Measurements from ENCODE around the gene KIF1C. TPM values are rescaled to one million over a fixed set of nuclear protein-coding genes. Genes with fewer than 3 reads are reported as not detected.

KIF1C gene
- total and polyA plus RNA-seq, 9 of the 15 experiments (the other 6 are each of a cell fraction or from before 2014, with no cell fraction given): 0.38 to 68.4 (median 25.1) TPM

- TF ChIP-seq ILK (tag; IDR thresholded peaks at IDR 0.05; ENCODE audit: borderline replicate concordance, low read depth) (no peak), CBX2 (IDR thresholded peaks at IDR 0.05; ENCODE audit: insufficient read depth, low read length, poor library complexity, severe bottlenecking) (no peak), NFE2L1 (tag; IDR thresholded peaks at IDR 0.05; ENCODE audit: borderline replicate concordance, low read depth) (no peak), SP2 (IDR thresholded peaks at IDR 0.05; ENCODE audit: extremely low read depth, low read depth, low read length, poor library complexity, severe bottlenecking) (peak; percentile 94), ZNF408 (CRISPR knock-in tag; IDR thresholded peaks at IDR 0.05; ENCODE audit: low read depth) (no peak), MCM2 (IDR thresholded peaks at IDR 0.05; ENCODE audit: low read depth) (no peak), MITF (IDR thresholded peaks at IDR 0.05) (no peak), CCAR2 (IDR thresholded peaks at IDR 0.05; ENCODE audit: low read depth, low read length) (no peak), BCL6 (CRISPR knock-in tag; IDR thresholded peaks at IDR 0.05) (no peak), ZNF184 (CRISPR knock-in tag; IDR thresholded peaks at IDR 0.05) (no peak), ZNF512 (tag; IDR thresholded peaks at IDR 0.05) (no peak), TEAD1 (CRISPR knock-in tag; IDR thresholded peaks at IDR 0.05) (peak; percentile 15 to 94; a peak in 2 of 4 replicates), BDP1 (IDR thresholded peaks at IDR 0.05; ENCODE audit: insufficient read depth, insufficient read length) (no peak), ZFPM2 (CRISPR knock-in tag; IDR thresholded peaks at IDR 0.05) (no peak), YBX1 (IDR thresholded peaks at IDR 0.05) (no peak), NR2C2 (CRISPR knock-in tag; IDR thresholded peaks at IDR 0.05) (no peak; the same call in 1 of the 2 replicates), NR2C2 (tag; IDR thresholded peaks at IDR 0.05) (peak; percentile 84), GMEB1 (CRISPR knock-in tag; IDR thresholded peaks at IDR 0.05) (no peak), KLF10 (CRISPR knock-in tag; IDR thresholded peaks at IDR 0.05) (no peak), MECOM (CRISPR knock-in tag; IDR thresholded peaks at IDR 0.05) (no peak), TAF15 (IDR thresholded peaks at IDR 0.05; ENCODE audit: low read depth, low read length) (no peak)
- TF ChIP-seq, protein P1, sequence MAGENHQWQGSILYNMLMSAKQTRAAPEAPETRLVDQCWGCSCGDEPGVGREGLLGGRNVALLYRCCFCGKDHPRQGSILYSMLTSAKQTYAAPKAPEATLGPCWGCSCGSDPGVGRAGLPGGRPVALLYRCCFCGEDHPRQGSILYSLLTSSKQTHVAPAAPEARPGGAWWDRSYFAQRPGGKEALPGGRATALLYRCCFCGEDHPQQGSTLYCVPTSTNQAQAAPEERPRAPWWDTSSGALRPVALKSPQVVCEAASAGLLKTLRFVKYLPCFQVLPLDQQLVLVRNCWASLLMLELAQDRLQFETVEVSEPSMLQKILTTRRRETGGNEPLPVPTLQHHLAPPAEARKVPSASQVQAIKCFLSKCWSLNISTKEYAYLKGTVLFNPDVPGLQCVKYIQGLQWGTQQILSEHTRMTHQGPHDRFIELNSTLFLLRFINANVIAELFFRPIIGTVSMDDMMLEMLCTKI (IDR thresholded peaks at IDR 0.05; ENCODE audit: partially characterized antibody): no peak
Measured at GRCh38 chr17:4966844-4967538, 30.8 kb upstream of the KIF1C start (continued).

Data from K562 (cell line).